ENCODE measurements around the gene MRNIP.
"Not testable (repeated sequence)": the region's sequence is repeated elsewhere in the genome, so short reads cannot be mapped to it uniquely, and the experiment has no call there.

Gene MRNIP

DNA sequence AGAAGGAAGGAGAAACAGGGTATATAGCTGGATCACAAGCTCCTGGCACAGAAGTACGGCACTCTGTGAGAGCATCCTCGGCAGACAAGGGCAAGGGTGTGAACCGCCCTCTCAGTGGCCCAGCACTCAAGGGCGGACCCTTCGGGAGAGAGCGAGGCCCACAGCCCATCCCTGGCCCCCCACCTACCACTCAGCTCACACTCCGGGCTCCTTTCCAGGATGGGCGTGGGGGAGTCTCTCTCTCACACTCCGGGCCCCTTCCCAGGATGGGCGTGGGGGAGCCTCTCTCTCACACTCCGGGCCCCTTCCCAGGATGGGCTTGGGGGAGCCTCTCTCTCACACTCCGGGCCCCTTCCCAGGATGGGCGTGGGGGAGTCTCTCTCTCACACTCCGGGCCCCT is 12.9 kb upstream of the MRNIP start:
- DNase-seq (ENCODE audit: low spot score): not testable (repeated sequence)

DNA sequence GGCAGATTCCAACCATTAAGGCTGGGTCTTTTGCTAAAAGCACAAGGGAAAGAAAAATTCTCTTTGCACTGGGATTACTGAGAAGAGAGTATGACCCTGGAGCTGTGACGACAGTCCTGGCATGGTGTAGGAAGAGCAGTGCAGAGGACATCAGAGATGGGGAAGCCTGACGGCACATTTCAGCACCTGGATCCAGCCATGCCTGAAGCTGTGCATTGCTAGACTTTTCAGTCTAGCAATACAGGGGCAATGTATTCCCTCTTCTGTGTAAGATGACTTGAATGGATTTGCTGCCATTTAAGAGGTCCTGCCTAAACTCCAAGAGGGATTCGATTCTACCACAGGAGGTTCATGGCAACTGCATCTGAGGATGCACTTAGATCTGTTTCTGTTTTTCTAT is 12.3 kb upstream of the MRNIP start:
- no peak for DNase-seq (ENCODE audit: low spot score)

DNA sequence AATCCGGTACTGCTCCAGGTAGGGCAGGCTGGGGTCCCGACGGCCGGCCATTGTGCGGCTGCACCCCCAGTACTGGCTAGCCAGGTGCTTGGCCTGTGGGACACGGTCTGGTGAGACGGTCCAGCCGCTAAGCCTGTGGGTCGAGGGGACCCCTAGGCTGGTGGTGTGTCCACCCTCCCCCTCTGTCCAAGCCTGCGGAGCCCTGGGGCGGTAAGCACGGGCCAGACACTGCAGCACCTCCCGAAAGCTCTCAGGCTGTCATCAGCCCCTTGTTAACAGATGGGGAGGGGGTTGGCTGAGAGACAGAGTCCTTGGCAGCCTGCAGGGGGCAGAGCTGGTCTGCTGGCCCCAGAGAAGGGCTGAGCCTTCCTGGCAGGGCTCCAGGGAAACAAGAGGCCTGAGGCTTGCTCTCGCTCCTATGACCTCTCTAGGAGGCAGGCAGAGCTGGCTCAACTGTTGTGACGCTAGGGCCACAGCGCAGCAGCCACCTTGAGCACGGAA is 11.8 kb upstream of the MRNIP start:
- DNase-seq (ENCODE audit: low spot score): no peak

DNA sequence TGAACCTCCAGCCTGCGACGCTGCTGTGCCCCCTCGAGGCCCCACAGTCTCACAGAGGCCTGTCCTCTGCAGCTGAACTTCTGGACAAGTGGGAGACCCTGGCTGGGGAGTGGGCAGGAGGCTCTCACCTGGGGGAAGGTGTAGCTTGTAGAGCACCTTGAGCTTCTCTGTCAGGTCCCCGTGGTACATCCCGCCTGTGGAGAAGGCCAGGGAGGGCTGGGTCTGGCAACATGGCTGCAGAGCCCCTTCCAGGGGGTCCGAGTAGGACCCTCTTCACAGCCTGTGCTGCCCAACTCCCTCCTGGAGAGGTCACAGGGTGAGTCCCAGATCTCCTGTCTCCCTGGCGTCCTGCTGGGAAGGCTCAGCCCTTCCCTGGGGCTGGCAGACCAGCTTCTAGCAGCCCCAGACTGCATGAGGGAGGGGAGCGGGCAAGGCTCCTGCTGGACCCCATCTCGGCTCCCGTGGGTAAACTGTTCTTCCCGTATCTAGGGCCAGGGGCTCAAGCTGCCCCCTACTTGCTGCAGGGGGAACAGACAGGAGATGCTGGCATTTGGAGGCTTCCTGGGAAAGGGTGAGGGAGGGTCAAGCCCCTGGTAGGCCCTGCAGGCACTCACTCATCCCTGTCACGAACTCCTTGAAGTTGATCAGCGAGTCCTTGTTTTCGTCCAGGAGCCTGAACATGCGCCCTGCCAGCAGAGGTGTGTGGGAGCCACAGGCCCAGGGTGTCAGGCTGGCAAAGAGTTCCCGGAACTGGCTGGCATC is 11.2 kb upstream of the MRNIP start:
- DNase-seq (ENCODE audit: low spot score): no peak

DNA sequence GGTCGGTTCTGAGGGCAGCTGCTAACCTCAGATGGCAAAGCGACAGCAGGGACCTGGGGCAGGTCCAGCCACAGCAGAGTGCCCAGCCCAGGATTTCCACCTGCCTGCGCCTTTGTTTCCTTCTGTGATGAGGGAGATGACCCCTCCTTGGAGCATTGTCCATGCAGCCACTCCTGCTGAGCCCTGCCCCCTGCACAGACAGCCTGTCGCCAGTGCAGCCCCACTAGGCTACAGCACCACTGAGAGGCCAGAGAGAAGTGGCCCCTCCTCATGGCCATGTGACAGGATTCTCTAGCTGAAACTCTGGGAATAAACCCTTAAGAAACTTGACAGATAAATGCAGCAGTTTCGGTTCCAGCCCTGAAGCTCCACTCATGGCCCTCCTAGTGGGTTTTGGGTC is 10.5 kb upstream of the MRNIP start:
- no peak for DNase-seq (ENCODE audit: low spot score)

DNA sequence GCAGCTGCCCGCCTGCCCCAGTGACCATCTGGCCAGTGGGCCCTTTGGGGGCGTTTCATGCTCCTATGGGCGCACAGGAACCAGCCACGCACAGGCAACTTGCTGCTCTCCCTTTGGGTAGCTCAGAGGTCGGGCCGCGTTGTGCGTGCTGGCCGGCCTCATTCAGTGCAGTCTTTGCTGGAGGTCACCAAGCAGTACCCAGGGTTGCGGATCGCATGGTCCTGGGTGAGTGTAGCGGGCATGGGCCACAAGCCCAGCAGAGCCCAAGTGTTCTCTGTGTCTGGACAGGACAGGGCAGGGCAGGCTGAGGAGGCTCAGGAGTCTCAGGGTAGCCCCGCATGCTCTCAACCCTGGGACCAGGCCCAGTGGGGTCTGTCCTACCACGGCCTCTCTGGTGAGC is 9.9 kb upstream of the MRNIP start:
- DNase-seq (ENCODE audit: low spot score): no peak

DNA sequence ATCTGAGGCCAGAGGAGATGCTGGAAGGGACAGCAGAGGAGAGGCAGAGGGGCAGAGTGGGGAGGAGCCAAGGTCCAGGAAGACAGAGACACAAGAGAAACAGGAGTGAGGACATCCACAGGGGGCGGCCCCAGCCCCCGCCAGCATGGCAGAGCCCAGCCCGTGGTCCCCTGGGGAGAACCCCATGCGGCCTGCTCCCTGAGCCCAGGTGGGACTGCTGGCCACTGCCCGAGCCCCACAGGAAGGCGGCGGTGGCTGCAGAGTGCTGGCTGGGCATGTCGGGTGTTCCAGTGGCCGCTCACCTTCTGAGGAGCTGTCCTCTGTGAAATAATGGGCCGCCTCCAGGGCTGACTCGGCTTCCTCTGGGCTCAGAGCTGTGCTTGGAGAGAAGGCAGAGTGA is 8.9 kb upstream of the MRNIP start:
- no peak for DNase-seq (ENCODE audit: low spot score)

DNA sequence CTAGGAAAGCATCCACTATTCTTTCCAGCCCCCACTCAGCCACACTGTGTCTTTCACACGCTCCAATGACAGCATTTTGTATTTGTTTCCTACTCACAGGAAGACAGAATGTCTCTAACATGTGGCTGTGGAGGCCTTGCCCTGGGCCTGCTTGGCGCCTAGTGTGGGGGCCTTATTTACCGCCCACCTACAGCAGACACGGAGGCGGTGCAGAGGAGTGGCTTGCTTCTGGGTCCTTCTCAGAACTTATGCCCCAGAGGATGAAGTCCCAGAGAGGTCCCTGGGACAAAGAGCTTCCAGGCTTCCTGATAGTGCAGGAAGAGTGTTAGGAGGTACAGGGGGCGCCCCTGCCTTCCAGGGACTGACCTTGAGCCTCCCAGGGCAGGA is 8.5 kb upstream of the MRNIP start:
- DNase-seq (ENCODE audit: low spot score): no peak

DNA sequence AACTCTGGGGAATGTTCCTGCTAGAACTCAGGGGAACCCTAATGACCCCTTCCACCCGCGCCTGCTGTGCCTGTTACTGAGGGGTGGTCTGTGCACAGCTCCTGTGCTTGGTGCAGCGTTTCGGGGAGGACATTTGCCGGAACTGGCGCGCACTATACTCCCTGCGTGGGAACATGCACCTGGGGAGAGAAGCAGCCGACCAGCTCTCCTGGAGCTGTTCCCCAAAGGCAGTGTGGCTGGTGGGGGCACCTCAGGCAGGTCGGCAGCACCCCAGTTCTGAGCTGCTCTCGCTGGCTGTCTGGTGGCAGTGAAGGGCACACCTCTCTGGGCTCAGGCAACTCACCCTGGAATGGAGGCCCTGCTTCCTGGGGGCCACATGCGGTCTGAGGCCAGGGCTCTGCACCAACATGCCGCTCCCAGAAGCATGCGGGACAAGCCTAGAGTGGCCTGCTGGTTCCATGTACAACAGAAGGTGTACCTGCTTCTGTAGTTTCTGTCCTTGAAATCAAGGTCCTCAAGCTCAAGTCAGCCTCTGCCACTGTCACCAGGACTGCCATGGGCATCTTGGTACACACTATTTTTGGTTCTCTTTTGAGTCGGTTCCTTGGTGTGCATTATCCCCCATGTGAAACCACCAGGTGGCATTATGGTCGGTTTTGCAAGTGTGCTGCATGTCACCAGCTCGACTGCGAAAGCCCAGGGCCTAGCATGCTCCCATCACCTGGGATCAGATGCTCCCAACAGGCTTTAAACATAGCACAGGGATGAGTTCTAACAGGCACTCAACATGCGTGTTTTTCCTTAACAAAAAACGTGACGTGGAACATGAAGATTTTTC is 7.8 kb upstream of the MRNIP start:
- DNase-seq (ENCODE audit: low spot score): no peak

DNA sequence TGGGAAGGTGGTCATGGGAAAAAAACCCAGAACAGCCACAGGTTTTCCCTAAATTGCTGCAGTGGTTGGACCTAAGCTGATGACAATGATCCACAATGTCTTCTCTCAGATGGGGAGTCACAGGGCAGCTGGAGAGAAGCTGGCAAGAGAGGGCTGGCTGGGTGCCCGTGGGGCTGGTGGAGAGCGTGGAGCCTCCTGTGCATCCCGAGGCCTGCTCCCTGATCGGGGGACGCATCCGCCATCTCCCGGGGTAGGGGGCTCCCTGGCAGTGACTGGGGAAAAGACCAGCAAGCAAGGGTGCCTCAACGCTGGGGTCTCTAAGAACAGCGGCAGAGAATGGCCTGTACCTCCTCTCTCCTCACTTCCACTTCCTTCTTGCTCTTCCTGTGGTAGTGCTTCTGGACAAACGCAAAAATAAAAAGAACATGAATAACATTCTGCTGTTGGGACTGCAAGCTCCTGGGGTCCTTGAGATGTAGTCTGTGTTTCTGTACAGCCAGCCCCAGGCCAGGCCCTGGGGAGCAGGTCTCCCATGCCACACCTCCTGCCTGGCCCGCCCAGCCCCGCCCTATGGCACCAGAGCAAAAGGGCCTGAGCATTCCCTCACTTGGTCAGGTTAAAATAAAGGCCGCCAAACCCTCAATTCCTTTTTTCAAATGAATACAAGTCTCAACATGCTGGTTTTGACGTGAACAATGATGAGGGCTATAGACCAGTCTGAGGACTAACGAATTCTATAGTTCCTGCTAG is 7.0 kb upstream of the MRNIP start:
- no peak for DNase-seq (ENCODE audit: low spot score)

DNA sequence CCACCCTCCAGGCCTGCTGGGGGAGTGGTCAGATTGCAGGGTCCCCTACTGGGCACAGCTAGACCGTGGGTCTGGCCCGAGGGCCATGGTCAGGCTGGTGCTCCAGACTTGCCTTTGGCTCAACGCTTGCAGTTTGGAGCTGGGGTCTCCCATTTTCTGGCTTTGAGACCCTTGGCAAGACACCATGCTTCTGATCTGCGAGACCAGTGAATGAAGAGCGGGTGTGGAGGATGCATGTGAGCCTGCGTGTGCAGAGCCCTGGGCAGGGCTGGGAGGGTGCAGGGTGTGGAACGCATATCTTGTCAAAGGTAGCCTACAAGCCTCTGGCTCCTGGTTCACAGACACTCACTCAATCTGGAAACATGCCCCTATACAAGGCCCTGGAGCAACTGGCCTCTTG is 6.1 kb upstream of the MRNIP start:
- DNase-seq (ENCODE audit: low spot score): no peak

DNA sequence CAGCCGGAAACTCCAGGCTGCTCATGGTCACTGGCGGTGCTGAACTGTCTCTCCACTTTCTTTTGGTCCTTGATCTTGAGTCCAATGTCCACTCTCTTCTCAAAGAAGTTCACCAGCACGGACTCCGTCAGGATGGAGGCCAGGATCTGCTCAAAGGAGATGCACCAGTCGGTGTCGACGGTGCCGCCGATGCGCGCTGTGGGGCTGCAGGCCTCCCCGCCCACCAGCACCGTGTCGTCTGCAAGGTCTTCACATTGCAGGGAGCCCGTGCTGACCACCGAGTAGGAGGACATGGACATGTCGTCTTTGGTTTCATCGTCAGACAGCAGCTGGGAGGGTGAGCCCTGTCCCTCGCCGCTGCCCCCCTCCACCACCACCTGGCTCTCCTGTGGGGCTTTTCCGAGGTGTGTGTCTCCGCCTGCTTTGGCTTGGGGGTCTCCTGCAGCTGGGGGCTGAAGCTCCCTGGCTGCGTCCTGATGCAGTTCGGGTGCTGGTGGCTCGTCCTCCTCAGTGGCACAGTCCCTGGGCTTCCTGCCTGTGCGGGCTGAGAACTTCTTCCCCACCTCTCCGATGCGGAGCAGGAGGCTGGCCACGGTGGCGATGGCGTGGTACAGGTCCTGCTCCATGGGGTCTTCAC is 5.0 kb upstream of the MRNIP start:
- DNase-seq (ENCODE audit: low spot score): no peak

DNA sequence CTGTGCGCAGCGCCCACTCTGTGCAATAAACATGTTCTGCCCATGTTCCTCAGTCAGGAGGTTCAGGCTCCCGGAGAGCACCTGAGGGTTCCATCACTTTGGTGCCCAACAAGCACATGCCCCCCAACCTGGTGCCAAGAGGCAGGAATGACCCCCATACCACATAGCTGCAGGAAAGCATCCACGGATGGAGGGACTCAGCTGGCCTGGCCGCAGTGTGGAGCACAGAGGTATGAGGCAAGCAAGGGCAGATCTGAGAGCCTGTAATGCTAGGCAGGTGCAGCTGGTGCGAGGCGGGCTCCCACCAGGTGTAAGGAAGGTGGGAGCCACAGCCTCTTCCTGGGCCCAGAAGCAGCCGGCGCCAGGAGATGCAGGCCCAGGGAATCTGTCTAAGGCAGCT is 4.3 kb upstream of the MRNIP start:
- DNase-seq (ENCODE audit: low spot score): no peak

DNA sequence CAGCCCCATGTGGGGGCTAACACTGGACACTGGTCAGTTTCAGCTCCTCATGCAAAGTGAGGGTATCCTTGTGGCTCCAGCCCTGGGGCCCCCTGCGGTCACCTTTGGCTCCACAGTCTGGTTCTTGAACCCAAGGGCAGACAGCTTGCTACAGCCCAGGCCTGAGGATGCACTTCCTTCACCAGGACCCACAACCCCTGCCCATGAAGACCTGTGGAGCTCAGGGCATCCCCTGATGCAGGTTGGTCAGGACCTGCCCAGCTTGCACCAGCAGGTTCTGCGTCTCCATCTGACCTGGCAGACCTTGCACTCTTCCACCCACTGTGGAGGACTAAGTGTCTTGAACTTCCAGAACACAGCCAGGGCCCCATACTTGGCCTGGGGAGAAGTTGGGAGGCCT is 3.7 kb upstream of the MRNIP start:
- no peak for DNase-seq (ENCODE audit: low spot score)

DNA sequence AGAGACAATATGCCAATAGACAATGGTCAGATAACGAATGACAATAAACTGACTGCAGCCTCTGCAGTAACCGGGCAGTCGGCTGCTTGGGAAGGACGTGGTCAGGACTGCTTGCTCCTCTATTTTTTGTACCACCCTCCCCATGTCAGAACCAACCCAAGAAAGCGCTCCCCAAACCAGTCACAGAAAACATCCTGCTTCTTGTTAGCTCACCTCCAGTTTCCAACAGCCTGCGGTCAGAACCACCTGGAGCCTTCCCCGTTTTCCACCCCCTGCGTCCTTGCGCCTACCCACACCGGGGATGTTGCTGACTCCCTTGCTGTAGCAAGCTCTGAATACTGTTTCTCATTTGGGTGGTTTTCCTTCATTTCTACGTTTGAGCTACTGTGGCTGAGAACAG is 1.7 kb upstream of the MRNIP start:
- no peak for DNase-seq (ENCODE audit: low spot score)

DNA sequence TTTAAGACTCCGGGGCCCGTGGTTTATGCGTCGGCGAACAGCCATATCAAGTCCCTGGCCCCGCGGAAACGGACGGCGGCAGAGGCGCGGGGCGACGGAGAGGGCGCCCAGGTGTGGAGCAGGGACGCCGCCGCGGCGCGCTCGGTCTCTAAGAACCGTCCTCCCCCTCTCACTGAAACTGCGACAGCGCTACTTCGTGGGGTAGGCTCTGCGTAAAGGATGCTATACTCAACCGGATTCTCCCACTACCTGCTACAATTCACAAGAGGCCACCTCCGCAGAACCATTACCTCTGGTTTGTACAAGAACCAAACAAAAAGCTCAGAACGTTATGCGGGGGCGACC is 404 bp downstream of the MRNIP start:
- peak; percentile 34 for DNase-seq (ENCODE audit: low spot score)

DNA sequence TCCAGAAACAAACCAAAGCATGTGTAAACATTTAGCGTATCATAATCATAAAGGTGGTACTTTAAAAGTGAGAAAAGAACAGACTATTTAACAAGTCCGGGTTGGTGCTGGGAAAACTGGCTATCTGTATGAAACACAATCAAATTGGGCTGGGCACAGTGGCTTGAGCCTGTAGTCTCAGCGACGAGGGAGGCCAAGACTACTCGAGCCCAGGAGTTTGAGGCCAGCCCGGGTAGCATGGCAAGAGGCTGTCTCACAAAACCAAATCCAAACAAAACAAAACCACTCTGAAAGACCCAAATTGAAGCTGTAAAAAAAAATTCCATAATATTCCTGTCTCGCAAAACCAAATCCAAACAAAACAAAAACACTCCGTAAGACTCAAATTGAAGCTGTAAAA is 4.3 kb downstream of the MRNIP start:
- DNase-seq (ENCODE audit: low spot score): no peak

DNA sequence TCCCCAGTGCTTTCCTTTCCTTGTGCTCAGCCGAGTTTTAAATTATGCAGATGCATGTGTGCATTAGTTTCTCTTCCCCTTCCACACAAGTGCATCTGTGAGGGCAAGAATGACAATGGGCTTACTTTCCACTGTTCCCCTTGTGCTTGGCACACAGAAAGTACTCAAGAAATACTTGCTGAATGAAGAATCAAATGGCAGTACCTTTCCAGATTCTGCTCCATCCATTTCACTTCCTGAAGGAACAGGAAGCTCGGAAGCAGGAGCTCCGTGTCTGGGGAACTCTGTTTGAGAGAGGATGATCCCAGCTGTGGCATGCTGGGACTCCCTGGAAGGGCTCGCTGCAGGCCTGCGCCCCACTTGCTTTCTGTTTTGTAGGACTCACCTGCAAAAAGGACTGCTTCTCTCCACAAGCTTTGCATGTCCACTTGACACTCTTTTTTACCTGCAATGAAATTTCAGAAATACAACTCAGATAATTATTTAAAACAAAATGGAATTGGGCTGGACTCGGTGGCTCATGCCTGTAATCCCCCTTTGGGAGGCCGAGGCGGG is 5.5 kb downstream of the MRNIP start:
- DNase-seq (ENCODE audit: low spot score): no peak

DNA sequence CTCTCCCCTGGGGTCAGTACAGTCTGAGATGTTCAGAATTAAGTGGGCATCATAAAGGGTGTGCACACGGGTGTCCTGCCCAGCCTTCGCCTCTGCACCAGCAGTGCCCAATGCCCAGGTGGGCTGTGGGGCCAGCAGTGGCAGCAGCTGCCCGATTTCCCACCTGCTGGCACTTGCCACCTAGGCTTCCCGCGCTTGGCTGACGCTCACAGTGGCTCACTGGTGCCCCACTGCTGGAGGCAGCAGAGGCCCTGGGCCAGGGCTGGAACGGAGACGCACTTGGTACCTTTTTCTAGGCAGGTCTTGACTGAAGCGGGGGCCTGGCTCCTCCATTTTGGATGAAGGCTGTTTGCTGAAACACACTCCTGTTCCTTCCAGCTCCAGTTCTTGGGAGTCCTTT is 17.0 kb downstream of the MRNIP start:
- DNase-seq (ENCODE audit: low spot score): no peak

DNA sequence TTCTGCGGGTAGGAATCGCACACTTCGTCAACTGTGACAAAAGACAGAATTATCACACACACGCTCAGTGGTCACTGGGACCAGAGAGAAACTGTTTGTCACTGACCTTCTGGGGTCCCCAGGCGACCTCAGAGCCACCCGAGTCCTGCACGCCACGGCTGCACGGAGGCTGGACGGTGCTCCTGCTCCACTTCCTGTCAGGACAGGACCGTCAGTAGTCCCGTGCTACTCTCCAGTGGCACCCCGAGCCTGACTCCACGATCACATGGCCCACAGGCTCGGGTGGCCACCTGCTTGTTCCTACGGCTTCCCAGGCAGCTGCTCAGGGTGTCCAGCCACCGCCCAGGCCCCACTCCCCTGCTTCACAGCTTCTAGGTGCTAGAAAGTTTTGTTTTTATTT is 17.9 kb downstream of the MRNIP start:
- DNase-seq (ENCODE audit: low spot score): no peak

DNA sequence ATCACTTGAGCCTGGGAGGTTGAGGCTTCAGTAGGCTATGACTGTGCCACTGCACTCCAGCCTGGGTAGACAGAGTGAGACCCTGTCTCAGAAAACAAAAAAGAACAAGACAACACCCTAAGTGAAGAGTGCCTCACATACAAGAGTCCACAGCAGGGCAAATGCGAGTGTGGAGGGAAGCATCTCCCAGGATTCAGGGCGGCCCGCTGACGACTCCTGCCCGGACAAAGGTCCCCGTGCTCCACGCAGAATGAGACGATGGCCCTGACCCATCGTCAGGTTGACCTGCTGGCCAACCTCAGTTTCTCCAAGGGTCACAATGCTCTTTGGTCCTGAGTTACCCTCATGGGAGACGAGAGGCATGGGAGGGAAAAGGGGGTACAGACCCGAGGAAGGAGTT is 18.3 kb downstream of the MRNIP start:
- no peak for DNase-seq (ENCODE audit: low spot score)
